ENCODE data around the gene NTRK3.

- no peak for TF ChIP-seq GABPA (IDR thresholded peaks at IDR 0.05 in 1 of 2, conservative IDR thresholded peaks at IDR 0.05 in 1 of 2)
- no peak for TF ChIP-seq CTCF (IDR thresholded peaks at IDR 0.05; ENCODE audit: low read depth, low read length, missing input control)
These were observed 355.5 kb downstream of the NTRK3 start for GRCh38 chr15:87901008-87901407.
